Lung (tissue), 12 donors: ENCODE measurements around the gene CHAMP1. TPM values are rescaled to one million over a fixed set of nuclear protein-coding genes. Genes with fewer than 3 reads are reported as not detected.

ENCODE experiments used
- ATAC-seq: fragments of 200-7000 bp; cut with Tn5 transposase; one replicate; pipeline ENCODE4 v1.9.1; 2020; ENCODE audit warnings: moderate number of reproducible peaks; ENCODE audit not compliant: insufficient read depth, low FRiP score
- DNase-seq, 3 donors: peaks; one replicate each; pipeline ENCODE4 v3.0.0-alpha.2; 2013 to 2017
- H3K27ac ChIP-seq, 2 donors: one replicate each; pipeline ENCODE4 v1.5.1; 2013; ENCODE audit warnings: mild to moderate bottlenecking in 2 of 2, moderate library complexity in 2 of 2, control low read depth in 1 of 2, inconsistent platforms in 1 of 2, low read depth in 1 of 2, low read length in 1 of 2
- H3K27me3 ChIP-seq, 3 donors: one replicate each; pipeline ENCODE4 v1.5.1; 2013; ENCODE audit warnings: low read length in 2 of 3; ENCODE audit not compliant: control insufficient read depth in 3 of 3, insufficient read depth in 3 of 3
- H3K36me3 ChIP-seq, 4 donors: one replicate each; pipeline ENCODE4 v1.5.1; 2013; ENCODE audit warnings: low read length in 4 of 4, mild to moderate bottlenecking in 1 of 4, moderate library complexity in 1 of 4; ENCODE audit not compliant: control insufficient read depth in 4 of 4, insufficient read depth in 4 of 4
- H3K4me1 ChIP-seq, 5 donors: one replicate each; pipeline ENCODE4 v1.5.1; 2013; ENCODE audit warnings: low read length in 5 of 5, mild to moderate bottlenecking in 2 of 5, moderate library complexity in 1 of 5; ENCODE audit not compliant: control insufficient read depth in 5 of 5, insufficient read depth in 5 of 5
- H3K4me3 ChIP-seq: one replicate; pipeline ENCODE4 v1.5.1; 2013; ENCODE audit warnings: mild to moderate bottlenecking, control low read depth, moderate library complexity
- H3K9ac ChIP-seq, 2 donors: one replicate each; pipeline ENCODE4 v1.5.1; 2013; ENCODE audit warnings: low read length in 2 of 2, control low read depth in 1 of 2; ENCODE audit not compliant: insufficient read depth in 1 of 2
- H3K9me3 ChIP-seq, 4 donors: one replicate each; pipeline ENCODE4 v1.5.1; 2013; ENCODE audit warnings: low read length in 3 of 4, mild to moderate bottlenecking in 1 of 4, moderate library complexity in 1 of 4; ENCODE audit not compliant: control insufficient read depth in 4 of 4, insufficient read depth in 3 of 4
- WGBS, 2 donors: extraction: QIAGEN DNeasy Blood & Tissue Kit; methylation state at CpG; one replicate each; pipeline ENCODE4 v1.1.7; 2013; 5-methylcytosine and 5-hydroxymethylcytosine counted together
- polyA plus RNA-seq, 2 donors: library from polyadenylated mRNA; stranded (reverse); fragments of 200-250 nt; gene quantifications; one replicate each; pipeline ENCODE4 v1.2.1, GENCODE V29; 2013
- total RNA-seq, 2 donors: library from RNA; depleted of rRNA in 1 of 2; stranded (reverse); fragments of >200 nt in 1 of 2; gene quantifications; one replicate each; pipeline ENCODE4 v1.2.1, GENCODE V29; 2014 to 2021
- TF ChIP-seq, protein P1 (sequence below): IDR thresholded peaks from 2 replicates; pipeline ENCODE4 v1.5.1; 2012; ENCODE audit warnings: mild to moderate bottlenecking; ENCODE audit errors: control extremely low read depth, extremely low read depth
- donor health status: control.
- donor health status: control.
- donor health status: Bipolar disorder and iron deficiency.
- donor health status: healthy.
- donor health status: DM: yes; HTN: yes; CAD: no.

The CHAMP1 gene
- total and polyA plus RNA-seq, 4 donors, result 7.0 to 17.7 (median 9.7) TPM

DNA sequence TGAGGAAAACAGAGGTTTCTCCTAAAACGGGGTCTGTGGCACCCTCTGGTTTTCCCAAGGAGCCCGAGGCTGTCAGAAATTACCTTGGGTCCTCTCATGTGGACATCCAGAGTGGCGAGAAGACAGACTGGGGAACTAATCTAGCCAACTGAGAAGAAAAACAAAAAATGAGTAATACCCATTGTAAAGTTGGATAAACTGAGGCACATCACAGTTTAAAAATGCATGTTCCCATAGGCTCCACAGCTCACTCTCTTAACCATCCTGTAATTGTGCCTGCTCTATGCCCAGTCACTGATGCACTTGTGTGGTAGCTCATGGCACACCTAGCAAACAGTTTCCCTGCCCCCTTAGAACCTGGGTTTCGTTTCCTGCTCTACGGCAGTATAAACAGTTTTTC, 48.1 kb upstream of the CHAMP1 start:
- ATAC-seq (no peak), DNase-seq (no peak)
- Histone ChIP-seq H3K4me1 (no peaks in the 10 kb centered on the region), H3K4me3 (no peak overlapping the region), H3K27ac (no peak overlapping the region), H3K9me3 (peaks cover 0 to 3% (median 0%) of the 10 kb centered on the region in 4 donors), H3K9ac (no peak overlapping the region), H3K36me3 (peaks cover 40 to 59% (median 49%) of the 10 kb centered on the region in 4 donors), H3K27me3 (no peaks in the 10 kb centered on the region)
- WGBS, 2 donors, result 96 to 97% methylated on average over 5 of the region's 5 CpGs
- TF ChIP-seq, protein P1, sequence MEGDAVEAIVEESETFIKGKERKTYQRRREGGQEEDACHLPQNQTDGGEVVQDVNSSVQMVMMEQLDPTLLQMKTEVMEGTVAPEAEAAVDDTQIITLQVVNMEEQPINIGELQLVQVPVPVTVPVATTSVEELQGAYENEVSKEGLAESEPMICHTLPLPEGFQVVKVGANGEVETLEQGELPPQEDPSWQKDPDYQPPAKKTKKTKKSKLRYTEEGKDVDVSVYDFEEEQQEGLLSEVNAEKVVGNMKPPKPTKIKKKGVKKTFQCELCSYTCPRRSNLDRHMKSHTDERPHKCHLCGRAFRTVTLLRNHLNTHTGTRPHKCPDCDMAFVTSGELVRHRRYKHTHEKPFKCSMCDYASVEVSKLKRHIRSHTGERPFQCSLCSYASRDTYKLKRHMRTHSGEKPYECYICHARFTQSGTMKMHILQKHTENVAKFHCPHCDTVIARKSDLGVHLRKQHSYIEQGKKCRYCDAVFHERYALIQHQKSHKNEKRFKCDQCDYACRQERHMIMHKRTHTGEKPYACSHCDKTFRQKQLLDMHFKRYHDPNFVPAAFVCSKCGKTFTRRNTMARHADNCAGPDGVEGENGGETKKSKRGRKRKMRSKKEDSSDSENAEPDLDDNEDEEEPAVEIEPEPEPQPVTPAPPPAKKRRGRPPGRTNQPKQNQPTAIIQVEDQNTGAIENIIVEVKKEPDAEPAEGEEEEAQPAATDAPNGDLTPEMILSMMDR, result no peak

DNA sequence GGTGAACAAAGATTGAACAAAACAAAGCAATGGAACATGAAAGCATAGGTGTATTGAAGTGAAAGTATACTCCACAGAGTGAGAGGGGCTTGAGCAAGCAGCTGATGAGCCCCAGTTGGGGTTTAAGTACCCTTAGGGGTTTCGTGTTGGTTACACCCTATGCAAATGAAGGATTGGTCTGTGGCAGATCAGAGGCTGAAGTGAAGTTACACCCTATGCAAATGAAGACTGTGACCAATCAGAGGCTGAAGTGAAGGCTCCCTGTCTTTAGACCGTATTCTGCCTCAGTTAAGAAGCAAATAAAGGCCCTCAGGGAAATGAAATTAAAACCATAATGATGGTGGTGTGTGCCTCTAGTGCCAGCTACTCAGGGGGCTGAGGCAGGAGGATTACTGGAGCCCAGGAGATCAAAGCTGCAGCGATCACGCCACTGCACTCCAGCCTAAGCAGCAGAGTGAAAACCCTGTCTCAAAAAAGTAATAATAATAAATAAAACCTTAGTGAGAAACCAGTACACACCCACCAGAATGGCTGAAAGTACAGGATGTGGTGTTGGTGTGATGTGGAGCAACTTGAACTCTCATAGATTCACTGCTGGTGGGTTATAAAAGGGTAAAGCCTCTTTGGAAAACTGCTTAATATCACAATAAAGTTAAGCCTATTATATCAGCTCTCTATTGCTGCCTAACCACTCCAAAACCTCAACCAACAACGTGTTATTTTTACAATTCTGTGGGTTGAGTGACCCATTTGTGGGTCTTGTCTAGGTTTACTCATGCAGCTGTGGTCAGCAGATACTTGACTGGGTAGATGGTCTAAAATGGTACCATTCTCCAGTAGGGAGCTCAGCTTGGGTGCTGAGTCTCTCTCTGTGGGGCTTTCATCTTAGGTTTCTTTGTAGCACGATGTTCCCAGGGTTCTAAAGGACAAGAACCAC, 45.7 kb upstream of the CHAMP1 start:
- H3K36me3 ChIP-seq, result peaks cover 35 to 58% (median 47%) of the 10 kb centered on the region in 4 donors
- no peak overlapping the region for H3K4me3 ChIP-seq
- ATAC-seq (no peak), DNase-seq (no peak)
- no peaks in the 10 kb centered on the region for H3K4me1 ChIP-seq
- no peak overlapping the region for H3K27ac ChIP-seq
- no peak overlapping the region for H3K9ac ChIP-seq
- 88 to 98% methylated on average over 6 of the region's 6 CpGs for WGBS, 2 donors
- peaks cover 0 to 3% (median 0%) of the 10 kb centered on the region in 4 donors for H3K9me3 ChIP-seq
- H3K27me3 ChIP-seq, result no peaks in the 10 kb centered on the region
- TF ChIP-seq, protein P1, result no peak

DNA sequence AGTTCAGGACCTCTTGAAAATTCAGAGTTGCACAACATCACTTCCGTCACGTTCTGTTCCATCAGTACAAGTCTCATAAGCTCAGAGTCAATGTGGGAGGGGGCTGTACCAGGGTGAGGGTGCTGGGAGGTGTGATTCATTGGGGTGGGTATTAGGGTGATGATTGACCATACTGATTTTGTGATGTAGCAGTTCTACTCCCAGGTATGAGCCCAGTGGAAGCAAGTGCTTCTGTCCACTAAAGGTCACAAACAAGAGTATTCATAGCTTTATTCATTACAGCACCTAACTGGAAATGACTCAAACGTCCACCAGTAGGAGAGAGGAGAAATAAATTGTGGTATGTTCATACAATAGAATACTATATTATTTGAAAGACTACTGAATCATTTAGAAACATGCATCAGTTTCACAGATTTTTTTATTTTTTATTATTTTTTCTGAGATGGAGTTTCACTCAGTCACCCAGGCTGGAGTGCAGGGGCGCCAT, 45.0 kb upstream of the CHAMP1 start:
- no peak overlapping the region for H3K27ac ChIP-seq
- H3K9me3 ChIP-seq, result peaks cover 0 to 3% (median 0%) of the 10 kb centered on the region in 4 donors
- no peak for DNase-seq
- no peak for ATAC-seq
- peaks cover 31 to 56% (median 48%) of the 10 kb centered on the region in 4 donors for H3K36me3 ChIP-seq
- no peak overlapping the region for H3K9ac ChIP-seq
- 83 to 84% methylated on average over 4 of the region's 4 CpGs for WGBS, 2 donors
- H3K4me3 ChIP-seq, result no peak overlapping the region
- no peaks in the 10 kb centered on the region for H3K4me1 ChIP-seq
- no peaks in the 10 kb centered on the region for H3K27me3 ChIP-seq
- TF ChIP-seq, protein P1, result no peak
